Measurements from ENCODE around the gene OPCML. TPM values are rescaled to one million over a fixed set of nuclear protein-coding genes. Genes with fewer than 3 reads are reported as not detected.

Gene OPCML
- total RNA-seq, 1 donor, result not detected

- no peak for TF ChIP-seq CTCF (IDR thresholded peaks at IDR 0.05; ENCODE audit: insufficient read depth, low read depth, low read length)
- no peak for DNase-seq (ENCODE audit: low read depth)
- H3K4me3 ChIP-seq (ENCODE audit: low read depth, low read length), result no peak overlapping the region
Measured at GRCh38 chr11:133015457-133015856, 516.8 kb downstream of the OPCML start.

- no peak for TF ChIP-seq CTCF (IDR thresholded peaks at IDR 0.05; ENCODE audit: insufficient read depth, low read depth, low read length)
- no peak for DNase-seq (ENCODE audit: low read depth)
- H3K4me3 ChIP-seq (ENCODE audit: low read depth, low read length), result no peak overlapping the region
Measured at GRCh38 chr11:133014337-133014736, 518.0 kb downstream of the OPCML start.

- no peak for TF ChIP-seq CTCF (IDR thresholded peaks at IDR 0.05; ENCODE audit: insufficient read depth, low read depth, low read length)
- no peak overlapping the region for H3K4me3 ChIP-seq (ENCODE audit: low read depth, low read length)
- no peak for DNase-seq (ENCODE audit: low read depth)
Measured at GRCh38 chr11:133012803-133013202, 519.5 kb downstream of the OPCML start.

GRCh38 chr11:133011604-133012003 is 520.7 kb downstream of the OPCML start:
- H3K4me3 ChIP-seq (ENCODE audit: low read depth, low read length), result no peak overlapping the region
- no peak for TF ChIP-seq CTCF (IDR thresholded peaks at IDR 0.05; ENCODE audit: insufficient read depth, low read depth, low read length)
- DNase-seq (ENCODE audit: low read depth), result no peak

GRCh38 chr11:133007027-133007584 is 525.2 kb downstream of the OPCML start:
- DNase-seq (ENCODE audit: low read depth), result no peak
- no peak for TF ChIP-seq CTCF (IDR thresholded peaks at IDR 0.05; ENCODE audit: insufficient read depth, low read depth, low read length)

GRCh38 chr11:133004369-133004768 is 527.9 kb downstream of the OPCML start:
- DNase-seq (ENCODE audit: low read depth), result no peak
- no peak for TF ChIP-seq CTCF (IDR thresholded peaks at IDR 0.05; ENCODE audit: insufficient read depth, low read depth, low read length)
- no peak overlapping the region for H3K4me3 ChIP-seq (ENCODE audit: low read depth, low read length)

More at GRCh38 chr11:133007027-133007584, 525.2 kb downstream of the OPCML start:
- H3K4me3 ChIP-seq (ENCODE audit: low read depth, low read length), result no peak overlapping the region

- DNase-seq (ENCODE audit: low read depth), result no peak
- H3K4me3 ChIP-seq (ENCODE audit: low read depth, low read length), result no peak overlapping the region
- TF ChIP-seq CTCF (IDR thresholded peaks at IDR 0.05; ENCODE audit: insufficient read depth, low read depth, low read length), result no peak
Measured at GRCh38 chr11:132999516-132999915, 532.8 kb downstream of the OPCML start.
